ENCODE measurements around the gene ARHGEF1.

ARHGEF1 gene

DNA sequence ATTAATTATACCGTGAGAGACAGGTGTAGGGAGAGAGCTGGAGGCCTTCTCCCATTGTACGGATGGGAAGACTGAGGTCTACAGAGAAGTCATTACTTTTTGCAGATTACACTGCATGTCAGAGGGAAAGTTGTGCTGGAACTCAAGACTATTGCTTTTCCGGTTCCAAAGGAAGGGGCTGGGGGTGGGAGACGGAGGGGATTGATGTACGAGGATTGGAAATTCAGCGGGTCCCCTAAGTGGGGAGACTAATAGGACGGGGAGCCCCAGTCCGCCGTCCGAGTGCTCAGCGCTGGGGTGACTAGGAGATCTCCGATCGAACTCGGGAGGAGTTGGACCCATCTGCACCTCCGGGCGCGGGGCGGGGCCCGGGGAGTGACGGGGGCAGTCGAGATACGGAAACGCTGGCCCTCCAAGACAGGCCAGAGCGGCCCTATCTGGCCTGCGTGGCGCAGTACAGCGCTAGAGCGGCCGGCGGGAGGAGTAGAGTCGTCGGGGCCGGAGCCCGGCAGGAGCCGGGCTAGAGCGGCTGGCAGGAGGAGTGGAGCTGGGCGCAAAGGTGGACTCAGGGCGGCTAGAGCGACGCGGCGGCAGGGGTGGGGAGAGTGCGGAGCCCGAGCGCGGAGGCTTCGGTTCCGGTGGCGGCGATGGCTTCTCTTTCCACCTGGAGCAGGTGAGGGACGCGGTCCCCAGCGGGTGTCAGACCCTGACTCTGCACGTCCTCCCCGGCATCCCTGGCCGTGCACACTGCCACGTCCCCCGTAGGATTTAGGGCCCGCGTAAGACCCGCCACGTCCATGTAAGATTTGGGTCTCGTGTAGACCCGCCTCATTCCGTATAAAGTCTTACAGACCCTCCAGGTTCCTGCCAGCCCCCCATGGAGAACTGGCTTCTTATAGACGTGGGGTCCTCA, 1.1 kb downstream of the ARHGEF1 start (continued):
- TF ChIP-seq, protein P1, sequence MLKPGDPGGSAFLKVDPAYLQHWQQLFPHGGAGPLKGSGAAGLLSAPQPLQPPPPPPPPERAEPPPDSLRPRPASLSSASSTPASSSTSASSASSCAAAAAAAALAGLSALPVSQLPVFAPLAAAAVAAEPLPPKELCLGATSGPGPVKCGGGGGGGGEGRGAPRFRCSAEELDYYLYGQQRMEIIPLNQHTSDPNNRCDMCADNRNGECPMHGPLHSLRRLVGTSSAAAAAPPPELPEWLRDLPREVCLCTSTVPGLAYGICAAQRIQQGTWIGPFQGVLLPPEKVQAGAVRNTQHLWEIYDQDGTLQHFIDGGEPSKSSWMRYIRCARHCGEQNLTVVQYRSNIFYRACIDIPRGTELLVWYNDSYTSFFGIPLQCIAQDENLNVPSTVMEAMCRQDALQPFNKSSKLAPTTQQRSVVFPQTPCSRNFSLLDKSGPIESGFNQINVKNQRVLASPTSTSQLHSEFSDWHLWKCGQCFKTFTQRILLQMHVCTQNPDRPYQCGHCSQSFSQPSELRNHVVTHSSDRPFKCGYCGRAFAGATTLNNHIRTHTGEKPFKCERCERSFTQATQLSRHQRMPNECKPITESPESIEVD (tag by site-specific recombination; IDR thresholded peaks at IDR 0.05) = no peak
- TF ChIP-seq ZNF560 (tag by site-specific recombination; IDR thresholded peaks at IDR 0.05; ENCODE audit: borderline replicate concordance) (no peak), MZF1 (tag by site-specific recombination; IDR thresholded peaks at IDR 0.05; ENCODE audit: borderline replicate concordance) (peak; percentile 72; the same call in 1 of the 2 replicates), ZNF785 (tag by site-specific recombination; IDR thresholded peaks at IDR 0.05) (peak; percentile 93), SETDB1 (IDR thresholded peaks at IDR 0.05; ENCODE audit: insufficient read length, low read length) (no peak), ZNF76 (tag by site-specific recombination; IDR thresholded peaks at IDR 0.05; ENCODE audit: borderline replicate concordance, low read depth) (peak; percentile 86), KLF8 (tag by site-specific recombination; IDR thresholded peaks at IDR 0.05) (peak; percentile 100), ZNF791 (tag by site-specific recombination; IDR thresholded peaks at IDR 0.05) (no peak), ZNF366 (tag by site-specific recombination; conservative IDR thresholded peaks at IDR 0.05) (no peak), ZNF184 (tag by site-specific recombination; IDR thresholded peaks at IDR 0.05) (no peak), ZNF2 (tag by site-specific recombination; IDR thresholded peaks at IDR 0.05) (peak; percentile 88), IKZF3 (tag by site-specific recombination; IDR thresholded peaks at IDR 0.05) (no peak), PRDM2 (tag by site-specific recombination; IDR thresholded peaks at IDR 0.05; ENCODE audit: borderline replicate concordance) (no peak), ZNF639 (tag by site-specific recombination; IDR thresholded peaks at IDR 0.05) (peak; percentile 99), ZNF48 (tag by site-specific recombination; IDR thresholded peaks at IDR 0.05) (no peak), FEZF1 (tag by site-specific recombination; IDR thresholded peaks at IDR 0.05) (peak; percentile 46; the same call in 1 of the 2 replicates), ZNF555 (tag by site-specific recombination; conservative IDR thresholded peaks at IDR 0.05) (no peak), ZNF18 (tag by site-specific recombination; IDR thresholded peaks at IDR 0.05) (no peak; the same call in 1 of the 2 replicates), INSM2 (tag by site-specific recombination; IDR thresholded peaks at IDR 0.05) (peak; percentile 91), ZNF664 (tag by site-specific recombination; IDR thresholded peaks at IDR 0.05) (no peak; the same call in 1 of the 2 replicates), SCRT1 (tag by site-specific recombination; IDR thresholded peaks at IDR 0.05; ENCODE audit: borderline replicate concordance) (no peak), ZNF626 (tag by site-specific recombination; IDR thresholded peaks at IDR 0.05) (no peak), ZNF140 (tag by site-specific recombination; IDR thresholded peaks at IDR 0.05) (no peak)
- TF ChIP-seq, protein P2, sequence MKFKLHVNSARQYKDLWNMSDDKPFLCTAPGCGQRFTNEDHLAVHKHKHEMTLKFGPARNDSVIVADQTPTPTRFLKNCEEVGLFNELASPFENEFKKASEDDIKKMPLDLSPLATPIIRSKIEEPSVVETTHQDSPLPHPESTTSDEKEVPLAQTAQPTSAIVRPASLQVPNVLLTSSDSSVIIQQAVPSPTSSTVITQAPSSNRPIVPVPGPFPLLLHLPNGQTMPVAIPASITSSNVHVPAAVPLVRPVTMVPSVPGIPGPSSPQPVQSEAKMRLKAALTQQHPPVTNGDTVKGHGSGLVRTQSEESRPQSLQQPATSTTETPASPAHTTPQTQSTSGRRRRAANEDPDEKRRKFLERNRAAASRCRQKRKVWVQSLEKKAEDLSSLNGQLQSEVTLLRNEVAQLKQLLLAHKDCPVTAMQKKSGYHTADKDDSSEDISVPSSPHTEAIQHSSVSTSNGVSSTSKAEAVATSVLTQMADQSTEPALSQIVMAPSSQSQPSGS (tag by site-specific recombination; IDR thresholded peaks at IDR 0.05; ENCODE audit: low read depth) = no peak
